ENCODE data around the gene RET.

DNA sequence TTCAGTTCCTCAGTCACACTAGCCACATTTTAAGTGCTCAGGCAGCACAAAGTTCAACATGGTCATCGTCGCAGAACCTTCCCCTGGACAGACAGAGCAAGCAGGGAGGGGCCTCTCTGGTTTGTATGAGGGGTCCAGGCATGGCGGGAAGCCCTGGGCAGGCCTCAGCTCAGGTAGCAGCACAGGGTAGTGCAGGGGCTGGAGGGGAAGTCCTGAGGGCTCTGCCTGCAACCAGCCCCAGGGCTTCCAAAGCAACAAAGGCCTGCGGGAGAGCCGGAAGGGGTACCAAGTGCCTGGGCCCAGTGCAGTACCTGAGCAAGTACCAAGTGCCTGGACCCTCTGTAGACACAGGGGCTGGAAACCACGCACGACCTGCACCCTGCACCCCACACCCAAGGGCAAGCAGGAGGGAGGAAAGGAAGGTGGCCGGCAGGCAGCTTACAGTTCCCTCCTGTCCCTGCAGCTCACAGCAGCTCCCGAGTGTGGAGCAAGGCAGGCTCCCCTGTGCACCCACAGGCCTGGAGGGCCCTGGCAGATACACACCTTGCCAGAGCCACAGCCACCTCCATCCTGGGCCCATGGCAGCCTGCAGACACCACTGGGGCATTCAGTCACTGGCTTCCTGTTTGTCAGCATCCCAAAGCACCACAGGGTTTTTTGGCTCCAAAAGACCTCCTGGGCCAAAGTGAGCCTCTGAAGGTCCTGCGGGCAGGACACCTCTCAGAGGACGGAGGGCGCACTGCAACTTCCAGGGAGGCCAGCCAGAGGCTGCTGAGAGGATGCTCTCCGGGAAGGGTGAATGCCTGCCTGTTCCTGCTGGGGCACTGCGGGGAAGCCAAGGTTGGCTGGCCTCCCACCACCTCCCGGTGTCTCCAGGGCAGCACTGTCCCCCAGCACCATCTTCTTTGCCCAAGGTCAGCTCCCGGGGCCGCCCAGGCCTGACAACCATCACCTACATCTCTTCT is 6.5 kb upstream of the RET start:
- TF ChIP-seq, protein P1, sequence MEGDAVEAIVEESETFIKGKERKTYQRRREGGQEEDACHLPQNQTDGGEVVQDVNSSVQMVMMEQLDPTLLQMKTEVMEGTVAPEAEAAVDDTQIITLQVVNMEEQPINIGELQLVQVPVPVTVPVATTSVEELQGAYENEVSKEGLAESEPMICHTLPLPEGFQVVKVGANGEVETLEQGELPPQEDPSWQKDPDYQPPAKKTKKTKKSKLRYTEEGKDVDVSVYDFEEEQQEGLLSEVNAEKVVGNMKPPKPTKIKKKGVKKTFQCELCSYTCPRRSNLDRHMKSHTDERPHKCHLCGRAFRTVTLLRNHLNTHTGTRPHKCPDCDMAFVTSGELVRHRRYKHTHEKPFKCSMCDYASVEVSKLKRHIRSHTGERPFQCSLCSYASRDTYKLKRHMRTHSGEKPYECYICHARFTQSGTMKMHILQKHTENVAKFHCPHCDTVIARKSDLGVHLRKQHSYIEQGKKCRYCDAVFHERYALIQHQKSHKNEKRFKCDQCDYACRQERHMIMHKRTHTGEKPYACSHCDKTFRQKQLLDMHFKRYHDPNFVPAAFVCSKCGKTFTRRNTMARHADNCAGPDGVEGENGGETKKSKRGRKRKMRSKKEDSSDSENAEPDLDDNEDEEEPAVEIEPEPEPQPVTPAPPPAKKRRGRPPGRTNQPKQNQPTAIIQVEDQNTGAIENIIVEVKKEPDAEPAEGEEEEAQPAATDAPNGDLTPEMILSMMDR (conservative IDR thresholded peaks at IDR 0.05; ENCODE audit: low read depth, low read length): no peak
- TF ChIP-seq EZH2 (IDR thresholded peaks at IDR 0.05; ENCODE audit: borderline replicate concordance, low read depth, low read length, poor library complexity, severe bottlenecking): no peak
